ENCODE data around the gene ADK.

Gene ADK

GRCh38 chr10:74165530-74165901 is 14.5 kb downstream of the ADK start:
- Histone ChIP-seq H3K27ac (no peak overlapping the region), H3K36me3 (peaks cover 0 to 3% (median 0%) of the 10 kb centered on the region in 3 donors), H3K27me3 (no peaks in the 10 kb centered on the region), H3K9me3 (no peaks in the 10 kb centered on the region), H3K4me3 (no peak overlapping the region), H3K4me1 (peaks cover 0 to 9% (median 0%) of the 10 kb centered on the region in 4 donors)
- no peak for TF ChIP-seq CTCF (IDR thresholded peaks at IDR 0.05)
- no peak for DNase-seq
- intact Hi-C loops (cut with DNase I; ENCODE audit: low total_unique reads) = loop anchor here (10.0 kb wide), 1 partner anchor 69 kb away; no protein-coding TSS in a partner anchor

- H3K36me3 ChIP-seq = no peaks in the 10 kb centered on the region
- no peaks in the 10 kb centered on the region for H3K9me3 ChIP-seq
- peaks cover 0 to 9% (median 0%) of the 10 kb centered on the region in 4 donors for H3K4me1 ChIP-seq
- no peak overlapping the region for H3K27ac ChIP-seq
- no peak overlapping the region for H3K4me3 ChIP-seq
- TF ChIP-seq CTCF (IDR thresholded peaks at IDR 0.05) = no peak
- intact Hi-C loops (cut with DNase I; ENCODE audit: low total_unique reads) = loop anchor here (10.0 kb wide), 1 partner anchor 67 kb away; no protein-coding TSS in a partner anchor
- no peak for DNase-seq
- H3K27me3 ChIP-seq = no peaks in the 10 kb centered on the region
Observed at GRCh38 chr10:74167443-74167842, 16.4 kb downstream of the ADK start.

- no peak overlapping the region for H3K4me3 ChIP-seq
- H3K36me3 ChIP-seq = no peaks in the 10 kb centered on the region
- no peak overlapping the region for H3K27ac ChIP-seq
- no peak for TF ChIP-seq CTCF (IDR thresholded peaks at IDR 0.05)
- DNase-seq = no peak
- H3K27me3 ChIP-seq = no peaks in the 10 kb centered on the region
- H3K4me1 ChIP-seq = no peaks in the 10 kb centered on the region
- intact Hi-C loops (cut with DNase I; ENCODE audit: low total_unique reads) = no loop called here
- H3K9me3 ChIP-seq = no peaks in the 10 kb centered on the region
Observed at GRCh38 chr10:74171625-74172024, 20.6 kb downstream of the ADK start.

- DNase-seq = no peak
- Histone ChIP-seq H3K4me1 (peaks cover 0 to 9% (median 6%) of the 10 kb centered on the region in 4 donors), H3K9me3 (no peaks in the 10 kb centered on the region), H3K36me3 (no peaks in the 10 kb centered on the region), H3K4me3 (no peak overlapping the region), H3K27me3 (no peaks in the 10 kb centered on the region), H3K27ac (no peak overlapping the region)
- intact Hi-C loops (cut with DNase I; ENCODE audit: low total_unique reads) = no loop called here
- TF ChIP-seq CTCF (IDR thresholded peaks at IDR 0.05) = no peak
Observed at GRCh38 chr10:74174521-74174920, 23.5 kb downstream of the ADK start.

GRCh38 chr10:74175510-74176379 is 24.7 kb downstream of the ADK start:
- intact Hi-C loops (cut with DNase I; ENCODE audit: low total_unique reads) = no loop called here
- DNase-seq = no peak
- no peaks in the 10 kb centered on the region for H3K36me3 ChIP-seq
- no peaks in the 10 kb centered on the region for H3K27me3 ChIP-seq
- peak overlapping the region; percentile 86 to 88 for H3K27ac ChIP-seq
- no peaks in the 10 kb centered on the region for H3K9me3 ChIP-seq
- peaks cover 0 to 9% (median 6%) of the 10 kb centered on the region in 4 donors for H3K4me1 ChIP-seq
- H3K4me3 ChIP-seq = peak overlapping the region; percentile 61 to 88
- no peak for TF ChIP-seq CTCF (IDR thresholded peaks at IDR 0.05)
